ENCODE results near the gene CLASP1. TPM values are rescaled to one million over a fixed set of nuclear protein-coding genes. Genes with fewer than 3 reads are reported as not detected.
"Not testable (repeated sequence)": the region's sequence is repeated elsewhere in the genome, so short reads cannot be mapped to it uniquely, and the experiment has no call there.

The CLASP1 gene
- total RNA-seq, 3 donors from 2014 or later: 30.0 to 64.6 (median 35.1) TPM

DNA sequence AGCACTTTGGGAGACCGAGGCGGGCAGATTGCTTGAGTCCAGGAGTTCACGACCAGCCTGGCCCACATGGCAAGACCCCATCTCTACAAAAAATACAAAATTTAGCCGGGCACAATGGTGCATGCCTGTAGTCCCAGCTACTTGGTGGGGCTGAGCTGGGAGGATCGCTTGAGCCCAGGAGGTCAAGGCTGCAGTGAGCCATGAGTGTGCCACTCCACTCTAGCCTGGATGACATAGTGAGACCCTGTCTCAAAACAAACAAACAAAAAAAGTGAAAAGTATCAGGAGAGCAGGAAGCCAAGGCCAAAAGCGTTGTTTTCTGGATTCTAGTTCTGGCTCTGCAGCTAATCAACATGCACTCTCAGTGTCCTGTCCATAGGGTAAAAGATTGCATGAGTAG is 10.7 kb upstream of the CLASP1 start:
- Histone ChIP-seq H3K9me3 (no peaks in the 10 kb centered on the region), H3K4me1 (ENCODE audit: low read depth) (no peaks in the 10 kb centered on the region), H3K36me3 (ENCODE audit: low read depth) (no peaks in the 10 kb centered on the region), H3K4me3 (no peak overlapping the region)
- DNase-seq: no peak
- TF ChIP-seq, protein P1, sequence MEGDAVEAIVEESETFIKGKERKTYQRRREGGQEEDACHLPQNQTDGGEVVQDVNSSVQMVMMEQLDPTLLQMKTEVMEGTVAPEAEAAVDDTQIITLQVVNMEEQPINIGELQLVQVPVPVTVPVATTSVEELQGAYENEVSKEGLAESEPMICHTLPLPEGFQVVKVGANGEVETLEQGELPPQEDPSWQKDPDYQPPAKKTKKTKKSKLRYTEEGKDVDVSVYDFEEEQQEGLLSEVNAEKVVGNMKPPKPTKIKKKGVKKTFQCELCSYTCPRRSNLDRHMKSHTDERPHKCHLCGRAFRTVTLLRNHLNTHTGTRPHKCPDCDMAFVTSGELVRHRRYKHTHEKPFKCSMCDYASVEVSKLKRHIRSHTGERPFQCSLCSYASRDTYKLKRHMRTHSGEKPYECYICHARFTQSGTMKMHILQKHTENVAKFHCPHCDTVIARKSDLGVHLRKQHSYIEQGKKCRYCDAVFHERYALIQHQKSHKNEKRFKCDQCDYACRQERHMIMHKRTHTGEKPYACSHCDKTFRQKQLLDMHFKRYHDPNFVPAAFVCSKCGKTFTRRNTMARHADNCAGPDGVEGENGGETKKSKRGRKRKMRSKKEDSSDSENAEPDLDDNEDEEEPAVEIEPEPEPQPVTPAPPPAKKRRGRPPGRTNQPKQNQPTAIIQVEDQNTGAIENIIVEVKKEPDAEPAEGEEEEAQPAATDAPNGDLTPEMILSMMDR (IDR thresholded peaks at IDR 0.05): no peak
- intact Hi-C loops (cut with DNase I, micrococcal nuclease): no loop called here
- ATAC-seq: no peak

DNA sequence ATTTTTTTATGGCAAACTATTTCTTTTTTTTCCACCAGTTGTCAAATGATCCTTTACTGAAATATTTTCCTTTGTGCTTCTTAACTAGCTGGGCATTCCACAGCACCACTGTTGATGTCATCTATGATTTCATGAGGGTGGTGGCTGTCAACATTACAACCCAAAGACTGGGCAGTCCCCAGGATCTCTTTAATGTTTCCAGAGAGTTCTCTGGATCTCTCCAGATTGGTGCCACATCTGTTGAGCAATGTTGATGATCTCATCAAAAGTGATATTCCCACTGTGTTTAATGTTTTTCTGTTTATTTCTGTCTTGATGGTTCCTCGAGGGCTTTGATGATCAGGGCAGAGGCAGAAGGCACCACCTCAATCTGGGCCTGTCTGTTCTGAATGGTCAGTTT is 9.1 kb upstream of the CLASP1 start:
- ATAC-seq; H3K36me3 ChIP-seq (ENCODE audit: low read depth); H3K9me3 ChIP-seq; H3K4me3 ChIP-seq; DNase-seq; H3K4me1 ChIP-seq (ENCODE audit: low read depth); intact Hi-C loops (cut with DNase I, micrococcal nuclease): not testable (repeated sequence)

DNA sequence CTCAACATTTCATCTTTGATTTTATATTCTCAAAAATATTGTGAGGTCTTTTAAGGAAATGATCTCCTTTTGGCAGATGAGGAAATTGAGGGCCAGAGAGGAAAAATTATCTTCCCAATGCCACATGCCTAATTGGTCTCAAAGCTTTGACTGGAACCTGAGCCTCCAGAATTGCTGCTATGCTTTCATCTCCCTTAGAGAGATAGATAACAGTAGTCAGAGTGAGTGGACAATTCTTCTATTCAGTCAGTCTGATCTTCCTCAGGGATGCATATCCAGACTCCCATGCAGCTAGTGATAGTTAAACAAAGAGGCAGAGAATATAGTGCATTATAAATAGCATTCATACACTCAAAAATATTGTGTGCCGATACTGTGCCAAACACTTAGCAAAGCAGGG is 3.8 kb upstream of the CLASP1 start:
- DNase-seq (no peak), ATAC-seq (no peak)
- no peaks in the 10 kb centered on the region for H3K36me3 ChIP-seq (ENCODE audit: low read depth)
- peaks cover 15% of the 10 kb centered on the region for H3K4me1 ChIP-seq (ENCODE audit: low read depth)
- intact Hi-C loops (cut with DNase I, micrococcal nuclease): no loop called here
- H3K4me3 ChIP-seq: no peak overlapping the region
- TF ChIP-seq, protein P1 (IDR thresholded peaks at IDR 0.05): no peak
- no peaks in the 10 kb centered on the region for H3K9me3 ChIP-seq

DNA sequence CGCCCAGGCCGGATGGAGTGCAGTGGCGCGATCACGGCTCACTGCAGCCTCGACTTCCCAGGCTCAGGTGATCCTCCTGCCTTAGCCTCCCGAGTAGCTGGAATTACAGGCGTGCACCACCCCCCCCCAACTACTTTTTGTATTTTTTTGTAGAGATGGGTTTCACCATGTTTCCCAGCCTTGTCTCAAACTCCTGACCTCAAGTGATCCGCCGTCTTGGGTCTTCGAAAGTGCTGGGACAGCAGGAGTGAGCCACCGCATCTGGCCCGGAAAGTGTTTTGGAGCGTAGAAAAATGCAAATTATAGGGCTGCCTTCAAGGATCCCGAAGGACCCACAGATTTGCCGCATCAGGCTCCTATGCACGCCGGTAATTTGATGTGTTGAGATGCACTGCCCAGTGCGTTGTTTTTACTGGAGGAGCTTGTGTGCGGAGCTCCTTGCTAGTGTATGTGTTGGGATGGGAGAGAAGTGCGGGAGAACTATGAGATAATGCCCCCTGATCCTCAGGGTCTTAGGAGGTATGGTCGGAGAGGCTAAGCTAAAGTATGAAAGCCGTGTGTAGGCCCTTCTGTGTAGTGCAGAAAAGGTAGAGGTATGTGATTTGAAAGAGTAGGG is 1.2 kb upstream of the CLASP1 start:
- peaks cover 22% of the 10 kb centered on the region for H3K4me1 ChIP-seq (ENCODE audit: low read depth)
- TF ChIP-seq, protein P1 (IDR thresholded peaks at IDR 0.05): no peak
- peak overlapping the region; percentile 95 for H3K4me3 ChIP-seq
- intact Hi-C loops (cut with DNase I, micrococcal nuclease): no loop called here
- DNase-seq: peak in 2 of 3 donors; percentile 15 to 36
- no peaks in the 10 kb centered on the region for H3K36me3 ChIP-seq (ENCODE audit: low read depth)
- ATAC-seq: no peak
- H3K9me3 ChIP-seq: no peaks in the 10 kb centered on the region

DNA sequence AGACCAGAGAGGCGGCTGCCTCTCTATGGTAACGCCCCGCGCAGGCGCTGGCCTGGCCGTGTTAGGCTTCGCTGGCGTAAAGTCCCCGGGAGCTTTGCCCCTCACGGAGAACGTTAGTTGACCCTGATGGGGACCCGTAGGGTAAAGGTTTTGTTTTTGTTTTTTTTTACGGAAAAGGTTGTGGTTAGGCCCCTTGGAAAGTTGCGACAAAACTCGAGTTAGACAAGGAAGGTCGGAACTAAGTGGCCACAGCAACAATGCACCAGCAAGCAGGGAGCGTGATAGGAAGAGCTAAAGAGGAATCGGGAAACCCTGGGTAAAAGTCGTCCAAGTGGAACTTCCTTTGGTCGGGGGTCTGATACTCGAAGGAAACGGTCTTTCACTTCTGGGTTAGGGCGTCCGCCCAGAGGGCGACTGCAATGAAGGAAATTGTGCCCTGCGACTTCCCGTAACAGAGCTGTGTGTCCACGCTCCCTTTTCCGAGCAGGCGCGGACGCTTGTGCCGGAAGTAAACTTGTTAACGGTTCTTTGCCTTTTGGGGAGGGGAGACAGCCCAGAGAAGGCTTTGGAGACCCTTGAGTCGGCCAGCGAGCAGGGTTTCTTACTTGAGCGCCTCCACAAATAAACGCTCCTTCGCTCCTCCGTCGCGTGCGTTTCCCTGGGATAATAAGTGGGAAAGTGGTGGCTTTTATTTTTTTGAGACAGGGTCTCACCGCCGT is 493 bp upstream of the CLASP1 start:
- Histone ChIP-seq H3K4me1 (ENCODE audit: low read depth) (peaks cover 22% of the 10 kb centered on the region), H3K9me3 (no peaks in the 10 kb centered on the region), H3K36me3 (ENCODE audit: low read depth) (no peaks in the 10 kb centered on the region), H3K4me3 (peak overlapping the region; percentile 95)
- TF ChIP-seq, protein P1 (IDR thresholded peaks at IDR 0.05): no peak
- intact Hi-C loops (cut with DNase I, micrococcal nuclease): loop anchor here in 1 of 2 donors (10.0 kb wide), 1 partner anchor 115 kb away; the partner anchor contains the start of gene RNU4ATAC
- DNase-seq (peak; percentile 96 to 98 (median 96)), ATAC-seq (peak; percentile 98)
